ENCODE data around the gene GGCX. TPM values are rescaled to one million over a fixed set of nuclear protein-coding genes. Genes with fewer than 3 reads are reported as not detected.

Gene GGCX
- total and polyA plus RNA-seq, 2 of the 13 experiments (the other 11 are each of a cell fraction or from before 2014, with no cell fraction given) = 72.5 to 103 TPM

GRCh38 chr2:85577063-85577385, 15.7 kb upstream of the GGCX start:
- Histone ChIP-seq H3K27me3 (ENCODE audit: control insufficient read depth in 1 of 2, insufficient read depth in 2 of 2, low read length in 2 of 2) (peaks cover 0 to 9% of the 10 kb centered on the region in 2 experiments; a peak in 2 of 5 replicates), H3K4me1 (ENCODE audit: insufficient read depth, low read length) (peaks cover 59% of the 10 kb centered on the region), H4K20me1 (ENCODE audit: insufficient read depth, low read length) (no peaks in the 10 kb centered on the region), H3K9me3 (ENCODE audit: low read length) (no peaks in the 10 kb centered on the region), H3K27ac (ENCODE audit: extremely low read length, insufficient read depth, low read length) (peak overlapping the region; percentile 64), H3K79me2 (ENCODE audit: insufficient read depth, low read length) (peaks cover 12% of the 10 kb centered on the region), H3K9ac (ENCODE audit: insufficient read depth, low read depth, low read length) (peak overlapping the region; percentile 80), H2AFZ (ENCODE audit: low read length) (peak overlapping the region; percentile 84), H3K4me3 (replicated peaks in 1 of 3; ENCODE audit: insufficient read depth in 1 of 3, low read depth in 2 of 3, low read length in 3 of 3) (peak overlapping the region; percentile 79 to 90 (median 87)), H3K36me3 (replicated peaks in 1 of 2; ENCODE audit: control insufficient read depth in 1 of 2, insufficient read depth in 2 of 2, low read length in 2 of 2) (peaks cover 0 to 7% of the 10 kb centered on the region in 2 experiments; a peak in 3 of 5 replicates), H3K4me2 (ENCODE audit: low read depth, low read length) (peak overlapping the region; percentile 95)
- ChIA-PET CTCF (ENCODE audit: low intra/inter-chr PET ratio, low total read pairs) (no interaction called here), POLR2A (interaction anchor here (0.7 to 12.7 kb wide), 18 partner anchors 8 to 177 kb away, joined by 4 to 201 read pairs (median 9); partner anchors contain the start of genes C2orf68, GGCX, MAT2A and RNF181)
- in situ Hi-C loops (cut with HindIII; ENCODE audit: extremely low pct_ligation_motif_present, low pct_unique_long_range_greater_than_20kb) (no loop called here), intact Hi-C loops (cut with micrococcal nuclease; ENCODE audit: unreplicated experiment) (loop anchor here (1.0 to 2.0 kb wide), 3 partner anchors 8 to 25 kb away; partner anchors contain the start of genes GGCX and TMEM150A)
- FAIRE-seq (no peak), ATAC-seq (no peak), DNase-seq (ENCODE audit: low spot score) (no peak)
- no TSS peak for BruUV-seq (replicated peaks)
- WGBS (ENCODE audit: low lambda C conversion rate) = 0% methylated on average over 3 of the region's 3 CpGs
- 0 out of 2 replicates have a peak, but pooled peaks have one; percentile 59 for TF ChIP-seq THAP8 (CRISPR knock-in tag; IDR thresholded peaks at IDR 0.05; ENCODE audit: borderline replicate concordance)
- 0 out of 2 replicates have a peak, but pooled peaks have one; percentile 3 for TF ChIP-seq ZNF710 (CRISPR knock-in tag; IDR thresholded peaks at IDR 0.05; ENCODE audit: borderline replicate concordance)
- 0 out of 2 replicates have a peak, but pooled peaks have one; percentile 29 for TF ChIP-seq ARNT2 (CRISPR knock-in tag; IDR thresholded peaks at IDR 0.05; ENCODE audit: low read depth)
- TF ChIP-seq ZSCAN31 (CRISPR knock-in tag; IDR thresholded peaks at IDR 0.05; ENCODE audit: low read depth) = 0 out of 2 replicates have a peak, but pooled peaks have one; percentile 58
- 0 out of 2 replicates have a peak, but pooled peaks have one; percentile 34 for TF ChIP-seq ZFP90 (CRISPR knock-in tag; IDR thresholded peaks at IDR 0.05; ENCODE audit: borderline replicate concordance)
- no peak for TF ChIP-seq NCOA2 (CRISPR knock-in tag; IDR thresholded peaks at IDR 0.05)
- TF ChIP-seq SALL2 (CRISPR knock-in tag; IDR thresholded peaks at IDR 0.05) = 0 out of 2 replicates have a peak, but pooled peaks have one; percentile 12
- no peak for TF ChIP-seq ZNF713 (CRISPR knock-in tag; IDR thresholded peaks at IDR 0.05)
- 0 out of 2 replicates have a peak, but pooled peaks have one; percentile 45 for TF ChIP-seq ZNF800 (CRISPR knock-in tag; IDR thresholded peaks at IDR 0.05)
- TF ChIP-seq HOXA5 (CRISPR knock-in tag; IDR thresholded peaks at IDR 0.05) = 0 out of 2 replicates have a peak, but pooled peaks have one; percentile 35
- no peak for TF ChIP-seq ZFYVE20 (CRISPR knock-in tag; IDR thresholded peaks at IDR 0.05; ENCODE audit: borderline replicate concordance, low read depth)
- no peak for TF ChIP-seq MAZ (IDR thresholded peaks at IDR 0.05; ENCODE audit: borderline replicate concordance, low read depth, low read length)
- TF ChIP-seq MAZ (CRISPR knock-in tag; IDR thresholded peaks at IDR 0.05; ENCODE audit: low read depth) = 0 out of 2 replicates have a peak, but pooled peaks have one; percentile 31
- TF ChIP-seq NFATC3 (CRISPR knock-in tag; IDR thresholded peaks at IDR 0.05) = 0 out of 2 replicates have a peak, but pooled peaks have one; percentile 17
- 0 out of 2 replicates have a peak, but pooled peaks have one; percentile 38 for TF ChIP-seq TP53 (CRISPR knock-in tag; conservative IDR thresholded peaks at IDR 0.05)
- TF ChIP-seq ISL2 (CRISPR knock-in tag; IDR thresholded peaks at IDR 0.05) = no peak

Measured in HepG2 (cell line).